NCI-H146 treated with DMSO at 0.1 percent for 48 hours (cell line): ENCODE measurements around the gene CBX4.

Experiments
- DNase-seq: peaks from one replicate; lab custom pipeline; 2025; ENCODE audit not compliant: unreplicated experiment; lab: John Stamatoyannopoulos, UW

CBX4 gene

DNA sequence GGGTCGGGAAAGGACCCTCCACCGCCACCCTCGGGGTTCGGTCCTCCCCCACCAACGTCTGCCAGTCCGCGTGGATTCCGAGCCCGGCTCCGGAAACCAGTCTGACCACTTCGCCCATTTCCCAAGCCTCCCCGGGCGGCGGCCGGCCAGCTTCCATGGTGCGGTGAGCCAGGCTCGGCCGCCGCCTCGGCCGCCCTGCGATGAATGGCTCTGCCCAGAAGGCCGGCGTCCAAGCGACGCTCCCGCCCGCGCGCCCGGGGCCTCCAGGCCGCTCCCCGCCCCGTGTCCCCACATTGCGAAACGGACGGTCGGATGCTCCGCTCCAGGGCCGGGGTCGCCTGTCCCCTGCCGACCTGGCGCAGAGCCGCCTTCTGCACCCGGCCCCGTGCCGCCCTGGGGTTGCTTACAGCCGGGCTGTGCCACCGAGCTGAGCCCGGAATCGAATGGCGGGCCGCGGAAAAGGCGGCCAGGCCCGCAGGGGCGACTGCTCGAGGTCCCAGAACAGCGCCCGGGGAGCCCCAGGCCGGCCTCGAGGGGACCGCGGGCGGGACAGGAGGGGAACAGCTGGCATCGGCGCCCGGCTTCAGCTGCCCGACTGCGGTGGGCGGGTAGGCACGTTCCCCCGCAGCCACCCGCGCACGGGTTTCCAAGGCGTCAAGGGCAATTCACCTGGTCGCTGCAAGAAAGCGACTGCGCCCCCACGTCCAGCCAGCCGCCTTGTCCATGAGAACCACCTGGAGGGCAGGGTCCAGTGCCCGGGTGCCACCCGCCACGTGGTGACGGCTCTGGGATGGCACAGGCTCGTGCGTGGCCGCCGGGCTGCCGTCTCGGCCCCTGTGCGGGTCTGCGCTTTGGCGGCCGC lies 24.0 kb downstream of the CBX4 start:
- no peak for DNase-seq

DNA sequence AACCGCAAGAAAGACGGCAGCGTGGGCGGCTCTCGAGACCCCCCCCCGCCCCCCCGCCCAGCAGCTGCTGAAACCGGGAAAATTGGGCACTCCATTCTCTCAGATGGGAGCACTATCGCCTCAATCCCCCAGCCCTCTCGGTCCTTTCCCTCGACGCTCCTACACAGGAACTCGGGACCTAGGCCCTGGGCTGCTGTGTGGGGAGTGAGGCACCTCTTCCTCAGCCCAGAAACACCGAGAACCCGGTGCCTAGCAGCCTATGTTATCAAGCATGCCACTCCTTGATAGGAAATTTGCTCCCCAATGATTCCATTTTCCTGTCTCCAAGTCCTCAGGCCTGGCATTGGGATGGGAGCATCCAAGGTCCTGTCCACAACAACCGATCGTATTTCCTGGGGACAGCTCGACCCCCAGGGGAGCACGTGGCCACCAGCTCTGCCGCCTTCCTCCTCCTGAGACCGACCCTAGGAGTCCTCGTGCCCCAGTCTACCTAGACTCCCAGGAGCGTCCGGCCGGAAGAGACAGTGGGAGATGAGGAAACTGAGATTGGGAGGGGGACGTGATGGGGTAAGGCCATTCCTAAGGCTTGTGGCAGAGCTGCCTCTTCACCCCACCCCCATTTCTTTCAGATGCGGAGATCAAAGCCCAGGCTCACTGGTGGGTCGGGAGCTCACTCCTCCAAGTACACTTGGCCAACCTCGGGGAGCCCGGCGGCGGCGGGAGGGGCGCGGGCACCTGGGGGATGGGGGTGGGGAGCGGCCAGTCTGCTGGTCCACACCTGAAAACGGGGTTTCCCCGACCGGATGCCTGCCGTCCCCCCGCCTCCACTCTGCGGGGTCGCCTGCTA lies 24.9 kb downstream of the CBX4 start:
- no peak for DNase-seq

DNA sequence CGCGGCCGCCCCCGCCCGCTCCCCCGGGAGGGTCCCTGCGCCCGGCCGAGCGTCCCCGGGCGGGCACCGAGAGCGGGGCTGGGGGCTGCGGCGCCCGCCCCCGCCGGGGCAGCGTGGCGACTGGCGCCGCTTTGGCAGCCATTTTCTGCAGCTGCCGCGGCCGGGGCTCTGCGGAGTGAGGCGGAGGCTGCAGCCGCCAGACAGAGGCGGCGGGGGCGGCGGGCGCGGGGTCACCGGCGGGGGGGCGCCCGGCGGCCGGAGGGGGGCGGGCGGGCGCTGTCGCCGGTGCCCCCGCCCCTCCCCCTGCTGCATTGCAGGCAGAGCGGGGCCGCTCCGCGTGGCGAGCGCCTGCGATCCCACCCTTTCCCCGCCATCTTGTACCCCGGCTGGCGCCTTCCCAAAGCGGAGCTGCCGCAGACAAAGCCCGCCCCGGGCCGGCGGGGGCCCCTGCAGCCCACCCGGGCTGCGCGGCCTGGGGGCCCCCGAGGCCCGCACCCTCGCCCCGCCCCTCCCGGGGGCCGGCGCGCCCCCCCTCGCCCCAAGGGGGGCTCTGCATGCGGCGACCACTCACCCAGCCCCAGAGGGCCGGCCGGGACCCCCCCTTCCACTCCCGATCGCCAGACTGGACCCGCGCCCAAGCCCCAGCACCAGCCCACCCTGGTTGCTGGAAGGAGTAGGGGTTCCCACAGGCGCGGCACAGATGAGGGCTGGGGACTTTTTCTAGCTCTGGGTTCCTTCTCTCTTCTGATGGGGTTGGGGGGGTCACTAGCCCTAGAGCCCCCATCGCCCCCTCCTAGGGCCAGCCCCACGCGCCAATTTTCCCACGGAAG lies 25.7 kb downstream of the CBX4 start:
- peak; percentile 10 for DNase-seq

DNA sequence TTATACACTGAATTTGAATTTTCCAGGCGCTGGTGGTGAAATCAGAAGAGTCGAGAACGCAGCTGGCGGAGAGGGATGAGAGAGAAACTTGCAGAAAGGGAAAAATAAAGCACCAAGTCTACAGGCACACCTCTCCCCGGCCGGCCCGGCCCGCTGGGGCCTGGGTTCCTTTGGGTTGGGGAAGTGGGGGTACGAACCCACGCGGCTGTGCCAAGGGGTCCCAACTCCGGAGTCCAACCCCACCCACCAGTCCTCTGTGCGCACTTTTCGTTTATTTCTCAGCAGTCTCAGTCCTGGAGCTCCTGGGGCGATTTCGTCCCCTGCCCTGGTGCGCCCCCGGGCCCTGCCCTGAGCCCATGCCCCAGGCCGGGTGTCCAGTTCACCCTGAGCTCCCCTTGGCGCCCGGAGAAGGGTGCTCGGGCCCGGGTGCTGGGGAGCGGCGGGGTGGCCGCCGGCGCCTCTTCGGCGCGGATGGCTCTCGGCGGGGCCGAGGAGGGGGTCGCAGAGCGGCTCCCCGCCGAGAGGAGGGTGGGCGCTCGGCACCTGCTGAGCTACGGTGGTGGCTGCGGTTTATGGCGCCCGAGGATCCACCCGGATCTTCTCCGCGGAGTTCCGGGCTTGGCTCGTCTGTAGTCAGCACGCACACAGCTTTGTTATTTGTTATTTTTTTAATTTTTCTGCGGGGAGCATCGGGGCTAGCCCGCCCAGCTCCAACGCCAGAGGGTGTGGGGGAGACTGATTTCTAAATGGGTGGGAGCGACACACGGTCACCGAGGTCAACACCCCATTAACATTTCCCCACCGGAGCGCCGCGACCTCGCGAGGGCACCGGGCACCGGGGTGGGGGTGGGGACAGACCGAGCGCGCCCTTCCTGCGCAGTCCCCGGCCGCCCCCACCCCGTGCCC lies 26.6 kb downstream of the CBX4 start:
- no peak for DNase-seq

DNA sequence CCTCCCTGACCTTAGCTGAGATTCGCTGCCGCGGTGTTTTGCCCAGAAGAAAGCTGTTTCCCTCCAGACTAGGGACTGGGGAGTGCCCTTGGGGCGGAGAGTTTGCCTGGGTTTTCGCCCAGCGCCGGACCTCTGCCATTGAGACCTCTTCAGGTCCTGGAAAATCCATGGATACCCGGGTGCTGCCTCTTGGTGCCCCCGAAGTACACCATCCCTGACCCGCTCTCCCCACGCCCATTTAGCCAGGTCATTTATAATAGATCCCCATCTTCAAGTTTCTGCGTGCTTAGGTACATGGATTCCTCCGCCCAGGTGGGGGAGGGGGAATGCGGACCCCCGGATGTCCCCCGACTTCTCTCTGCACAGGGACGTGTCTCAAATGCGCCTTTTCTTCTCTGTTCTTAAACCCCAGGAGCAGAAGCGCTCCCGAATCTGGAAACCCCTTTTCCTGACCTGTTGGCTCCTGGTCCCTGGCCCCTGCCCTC lies 27.3 kb downstream of the CBX4 start:
- DNase-seq, result peak; percentile 59

GRCh38 chr17:79811011-79811867 lies 28.0 kb downstream of the CBX4 start:
- peak; percentile 69 for DNase-seq

DNA sequence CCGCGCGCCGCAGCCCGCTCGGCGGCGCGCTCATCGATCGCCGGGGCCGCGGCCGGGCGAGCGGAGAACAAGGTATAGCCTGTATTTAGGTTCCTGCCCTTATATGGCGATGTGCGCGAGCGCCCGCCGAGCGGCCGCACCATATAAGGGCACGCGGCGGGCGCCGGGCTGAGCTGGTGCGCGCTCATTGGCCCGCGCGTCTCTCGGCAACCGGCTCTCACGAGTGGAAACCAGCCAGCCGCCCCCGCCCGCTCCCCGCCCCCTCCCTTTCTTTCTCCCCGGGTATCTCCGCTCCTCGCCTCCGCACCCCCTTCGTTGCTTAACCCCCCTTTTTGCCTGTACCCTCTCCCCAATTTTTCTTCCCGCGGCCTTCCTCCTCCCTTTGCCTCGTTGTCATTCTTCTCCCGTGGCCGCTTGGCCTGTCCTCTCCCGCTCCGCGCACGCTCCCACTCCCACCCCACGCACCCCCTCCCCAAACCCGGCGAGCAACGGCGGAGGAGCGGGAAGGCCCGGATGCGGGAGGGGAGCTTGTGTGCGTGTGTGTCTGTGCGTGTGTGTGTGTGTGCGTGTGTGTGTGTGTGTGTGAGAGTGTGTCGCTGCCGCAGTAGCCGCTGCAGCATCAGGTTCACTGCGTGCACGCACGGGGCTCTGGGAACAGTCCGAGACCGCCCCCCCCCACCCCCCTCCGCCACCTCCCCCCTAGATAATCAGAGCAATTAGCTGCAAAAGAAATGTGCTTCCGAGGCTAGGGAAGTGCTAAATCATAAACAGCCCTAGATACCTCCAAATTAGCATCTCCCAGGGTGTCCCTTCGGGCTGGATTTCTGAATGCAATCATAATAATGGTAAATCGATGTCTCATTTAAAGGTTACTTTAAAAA lies 28.9 kb downstream of the CBX4 start:
- peak; percentile 89 for DNase-seq

DNA sequence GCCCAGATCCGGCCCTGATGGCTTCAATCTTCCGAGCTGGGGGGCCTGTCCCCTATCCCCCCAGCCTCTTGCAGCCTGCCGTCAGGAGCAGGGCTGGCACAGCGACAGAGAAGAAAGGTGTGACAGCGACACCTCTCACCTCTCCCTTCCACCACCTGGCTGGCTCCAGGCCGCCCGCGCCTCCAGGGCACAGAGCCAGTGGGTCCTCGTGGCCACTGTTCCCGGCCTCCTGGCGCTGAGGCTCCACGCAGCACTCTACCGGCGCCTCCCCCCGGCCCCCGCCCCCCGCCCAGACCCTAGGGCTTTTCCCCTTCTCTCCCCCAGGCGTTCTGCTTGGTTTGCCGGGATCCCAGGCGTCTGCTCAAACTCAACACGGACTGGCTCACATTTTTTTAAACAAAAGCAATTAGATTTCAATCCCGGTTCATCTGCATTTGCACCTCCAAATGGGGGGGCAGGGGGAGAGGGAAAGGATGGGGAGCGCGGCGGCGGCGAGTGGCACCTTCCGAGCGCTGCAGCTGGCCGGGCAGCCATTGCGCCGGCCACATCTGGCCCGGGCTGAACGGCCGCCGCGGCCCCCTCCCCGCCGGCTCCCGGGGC lies 29.6 kb downstream of the CBX4 start:
- DNase-seq, result peak; percentile 45

GRCh38 chr17:79808763-79809529 lies 30.3 kb downstream of the CBX4 start:
- DNase-seq, result peak; percentile 29

DNA sequence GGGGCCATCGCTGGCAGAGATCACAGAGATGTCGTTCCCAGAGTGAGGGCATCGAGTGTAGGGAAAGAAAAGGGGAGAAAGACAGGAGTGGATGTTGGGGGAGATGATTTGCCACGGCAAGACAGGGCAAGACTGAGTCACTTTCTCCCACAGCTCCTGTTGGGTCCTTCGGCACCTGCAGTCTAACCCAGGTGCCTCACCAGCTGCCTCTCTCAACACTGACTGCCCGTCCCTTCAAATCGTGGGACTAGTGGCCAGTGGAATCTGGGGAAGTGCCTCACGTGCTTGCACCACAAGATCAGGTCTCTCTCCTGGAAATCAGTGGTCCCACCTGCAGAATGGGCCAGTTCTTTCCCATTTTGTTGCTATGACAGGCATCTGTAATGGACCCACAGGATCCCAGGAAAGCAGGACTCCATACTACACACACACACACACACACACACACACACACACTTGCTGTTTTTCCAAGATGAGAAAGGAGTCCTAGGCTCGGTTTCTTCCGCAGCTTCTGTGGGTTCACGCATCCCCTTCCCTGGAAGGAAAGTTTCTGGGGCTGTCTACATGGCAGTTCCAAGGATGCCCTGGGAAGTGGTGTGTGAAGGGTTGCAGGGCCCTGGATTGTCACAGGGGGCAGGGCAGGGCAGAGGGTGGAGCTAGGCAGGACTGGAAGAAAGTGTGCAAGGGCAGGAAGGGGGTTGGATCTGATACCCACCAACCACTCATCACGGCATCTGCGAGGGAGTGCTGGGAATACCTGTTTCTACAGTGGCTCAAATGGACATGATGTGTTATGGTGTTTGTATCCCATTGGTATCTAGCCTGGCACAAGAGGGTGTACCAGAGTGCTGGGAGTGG lies 32.1 kb downstream of the CBX4 start:
- no peak for DNase-seq

DNA sequence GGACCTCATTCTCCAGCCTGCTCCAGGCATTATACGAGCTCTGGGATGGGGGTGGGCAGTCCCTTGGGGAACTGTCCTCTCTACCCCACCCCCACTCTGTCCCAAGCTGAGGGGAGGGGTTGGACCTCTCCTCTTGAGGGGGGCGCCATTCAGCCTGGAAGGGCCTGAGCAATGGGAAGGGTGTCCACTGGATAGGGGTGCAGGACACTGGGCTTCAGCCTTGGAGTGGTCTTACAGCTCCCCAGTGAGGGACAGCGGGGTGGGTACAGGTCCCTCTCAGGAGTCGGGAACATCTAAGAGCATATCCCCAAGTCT lies 32.8 kb downstream of the CBX4 start:
- no peak for DNase-seq

GRCh38 chr17:79804856-79805696 lies 34.2 kb downstream of the CBX4 start:
- DNase-seq, result no peak

DNA sequence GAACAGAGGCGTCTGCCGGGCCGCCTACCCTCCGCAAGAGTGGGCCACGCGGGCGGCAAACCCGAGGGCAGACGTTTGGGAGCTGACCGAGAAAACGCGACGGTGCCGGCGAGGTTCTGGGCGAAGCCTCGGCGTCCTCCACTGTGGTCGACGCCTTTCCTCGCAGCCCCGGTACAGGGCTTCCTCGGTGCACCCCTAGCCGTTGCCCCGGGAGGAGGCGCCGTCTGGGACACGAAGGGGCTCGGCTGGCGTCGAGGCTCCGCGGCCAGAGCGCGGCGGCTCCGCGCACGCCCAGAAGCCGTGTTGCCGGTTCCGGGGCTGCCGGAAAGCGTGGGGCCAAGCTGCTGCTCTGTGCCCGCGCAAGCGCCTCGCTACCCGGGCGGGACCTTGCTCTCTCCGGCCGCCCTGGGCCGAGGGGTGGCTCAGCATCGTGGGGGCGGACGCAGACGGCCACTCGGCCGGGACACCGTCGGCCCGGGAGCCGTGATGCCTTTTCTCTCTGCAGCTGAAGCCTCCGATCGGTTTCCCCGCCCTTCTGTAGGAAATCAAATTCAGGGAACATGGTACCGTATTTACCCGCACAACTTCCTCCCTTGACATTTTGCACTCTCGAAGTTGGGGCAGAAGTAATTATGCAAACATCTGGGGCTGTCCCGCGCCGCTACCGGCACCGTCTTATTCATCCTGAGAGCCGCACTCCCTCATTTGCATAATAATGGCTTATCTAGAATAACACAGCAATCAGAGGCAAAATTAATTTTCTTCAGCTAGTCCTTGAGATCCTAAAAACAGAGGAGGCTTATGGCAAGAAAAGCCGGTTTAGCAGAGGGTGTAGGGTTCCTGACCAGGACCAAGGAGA lies 35.0 kb downstream of the CBX4 start:
- DNase-seq, result no peak

- DNase-seq, result no peak
These were observed 35.7 kb downstream of the CBX4 start for GRCh38 chr17:79803421-79803996.
